GM23338 (cell line): Measurements from ENCODE around the gene SLA2. TPM values are rescaled to one million over a fixed set of nuclear protein-coding genes. Genes with fewer than 3 reads are reported as not detected.

Experiments used
- ATAC-seq: fragments of 200-7000 bp; cut with Tn5 transposase; 3 replicates; pipeline ENCODE4 v1.9.1; 2020
- DNase-seq: peaks from one replicate; pipeline ENCODE4 v3.0.0-alpha.2; 2015; ENCODE audit warnings: low spot score
- H2AFZ ChIP-seq: fragments of 200-600 bp; sonication (generic); 2 replicates; pipeline ENCODE4 v1.8.0; 2016; ENCODE audit warnings: antibody characterized with exemption, mild to moderate bottlenecking, moderate library complexity
- H3F3A ChIP-seq: fragments of 200-600 bp; sonication (generic); replicated peaks from 2 replicates; pipeline ENCODE4 v1.8.0; 2017; ENCODE audit warnings: antibody characterized with exemption, mixed run types, low read depth
- H3K27ac ChIP-seq: fragments of 200-600 bp; sonication (generic); 2 replicates; pipeline ENCODE4 v1.6.1; 2016; ENCODE audit warnings: low read depth
- H3K27me3 ChIP-seq: fragments of 200-600 bp; sonication (generic); 2 replicates; pipeline ENCODE4 v1.8.0; 2016; ENCODE audit warnings: mild to moderate bottlenecking, mixed run types, moderate library complexity; ENCODE audit not compliant: insufficient read depth
- H3K36me3 ChIP-seq: fragments of 200-600 bp; sonication (generic); 2 replicates; pipeline ENCODE4 v1.8.0; 2016; ENCODE audit warnings: mild to moderate bottlenecking; ENCODE audit not compliant: insufficient read depth
- H3K4me1 ChIP-seq: fragments of 200-600 bp; sonication (generic); 2 replicates; pipeline ENCODE4 v1.8.0; 2016; ENCODE audit warnings: mild to moderate bottlenecking, moderate library complexity; ENCODE audit not compliant: insufficient read depth
- H3K4me2 ChIP-seq: fragments of 200-600 bp; sonication (generic); 2 replicates; pipeline ENCODE4 v1.7.1; 2017; ENCODE audit warnings: mixed run types
- H3K4me3 ChIP-seq: fragments of 200-600 bp; sonication (generic); 2 replicates; pipeline ENCODE4 v1.6.1; 2016; ENCODE audit warnings: mixed run types
- H3K79me2 ChIP-seq: fragments of 200-600 bp; sonication (generic); replicated peaks from 2 replicates; pipeline ENCODE4 v1.8.0; 2017; ENCODE audit warnings: mild to moderate bottlenecking; ENCODE audit not compliant: insufficient read depth
- H3K9me2 ChIP-seq: fragments of 200-600 bp; sonication (generic); 2 replicates; pipeline ENCODE4 v1.8.0; 2017; ENCODE audit not compliant: insufficient read depth
- H4K20me1 ChIP-seq: fragments of 200-600 bp; sonication (generic); replicated peaks from 2 replicates; pipeline ENCODE4 v1.8.0; 2017; ENCODE audit warnings: mild to moderate bottlenecking; ENCODE audit not compliant: insufficient read depth
- H3K27ac Mint-ChIP-seq: 2 replicates; pipeline ENCODE4 v1.8.0; 2020; ENCODE audit warnings: inconsistent platforms, mild to moderate bottlenecking, moderate library complexity, mixed read lengths
- H3K27me3 Mint-ChIP-seq: 3 replicates; pipeline ENCODE4 v1.8.0; 2022; ENCODE audit warnings: low read depth, mild to moderate bottlenecking, moderate library complexity, mixed read lengths, inconsistent platforms; ENCODE audit not compliant: insufficient read depth, poor library complexity
- H3K36me3 Mint-ChIP-seq: 3 replicates; pipeline ENCODE4 v1.8.0; 2021; ENCODE audit warnings: low read depth, mild to moderate bottlenecking, inconsistent platforms, moderate library complexity, mixed read lengths
- H3K4me1 Mint-ChIP-seq: 3 replicates; pipeline ENCODE4 v1.8.0; 2020; ENCODE audit warnings: mild to moderate bottlenecking, inconsistent platforms, mixed read lengths
- H3K4me3 Mint-ChIP-seq: 3 replicates; pipeline ENCODE4 v1.8.0; 2021; ENCODE audit warnings: moderate library complexity, mild to moderate bottlenecking, inconsistent platforms, mixed read lengths
- H3K9me3 Mint-ChIP-seq: 3 replicates; pipeline ENCODE4 v1.8.0; 2020; ENCODE audit warnings: moderate library complexity, mild to moderate bottlenecking, inconsistent platforms, mixed read lengths
- CREB1 ChIP-seq: fragments of 250-450 bp; sonication (Bioruptor Pico); IDR thresholded peaks from 2 replicates; pipeline ENCODE4 v1.5.0; 2020; ENCODE audit warnings: low read depth, mild to moderate bottlenecking, moderate library complexity
- ETS1 ChIP-seq: IDR thresholded peaks from 2 replicates; pipeline ENCODE4 v1.6.1; 2016; ENCODE audit warnings: antibody characterized with exemption
- REST ChIP-seq: IDR thresholded peaks from one replicate; pipeline ENCODE4 v1.6.1; 2018; ENCODE audit warnings: antibody characterized with exemption; ENCODE audit not compliant: unreplicated experiment
- ZNF462 ChIP-seq: fragments of 250-450 bp; sonication (Bioruptor Pico); IDR thresholded peaks from 2 replicates; pipeline ENCODE4 v1.5.0; 2020; ENCODE audit warnings: mild to moderate bottlenecking, moderate library complexity
- polyA plus RNA-seq: library from polyadenylated mRNA; unstranded; fragments of >200 nt; fragmentation: Nextera tagmentation; extraction: Ambion mirVana; gene quantifications from 2 replicates; pipeline ENCODE4 v1.2.1, GENCODE V29; 2016
- total RNA-seq: library from RNA; depleted of rRNA; stranded (reverse); fragments of >200 nt; shearing (Covaris generic); gene quantifications from 2 replicates; pipeline ENCODE4 v1.2.3, GENCODE V29; 2014

Gene SLA2
- total and polyA plus RNA-seq, 2 experiments from 2014 or later = 0.18 TPM; not detected in 1

- no peak for TF ChIP-seq ZNF462
- TF ChIP-seq CREB1 (CRISPR knock-in tag) = no peak
- TF ChIP-seq ETS1 = no peak
Measured at GRCh38 chr20:36658300-36658699, 12.3 kb upstream of the SLA2 start (continued).

- peaks cover 4% of the 10 kb centered on the region for H3K27me3 Mint-ChIP-seq
Measured at GRCh38 chr20:36656733-36657132, 10.7 kb upstream of the SLA2 start.

More at GRCh38 chr20:36656733-36657132, 10.7 kb upstream of the SLA2 start:
- no peaks in the 10 kb centered on the region for H3K9me3 Mint-ChIP-seq
- no peaks in the 10 kb centered on the region; the same call in 1 of the 2 replicates for H3K36me3 ChIP-seq
- DNase-seq = no peak
- H3K27me3 ChIP-seq = no peaks in the 10 kb centered on the region
- no peak overlapping the region for H3K4me3 Mint-ChIP-seq
- no peak overlapping the region for H3K27ac ChIP-seq
- no peak overlapping the region for H3K4me3 ChIP-seq
- no peaks in the 10 kb centered on the region for H3K4me1 ChIP-seq
- H4K20me1 ChIP-seq = no peaks in the 10 kb centered on the region
- no peak for ATAC-seq
- no peaks in the 10 kb centered on the region for H3K79me2 ChIP-seq
- H3K36me3 Mint-ChIP-seq = peaks cover 4% of the 10 kb centered on the region; the same call in 1 of the 3 replicates
- no peaks in the 10 kb centered on the region for H3F3A ChIP-seq
- H2AFZ ChIP-seq = no peak overlapping the region
- no peak overlapping the region for H3K27ac Mint-ChIP-seq
- H3K9me2 ChIP-seq = no peaks in the 10 kb centered on the region
- H3K4me2 ChIP-seq = no peak overlapping the region
- H3K4me1 Mint-ChIP-seq = no peaks in the 10 kb centered on the region
- TF ChIP-seq REST (no peak), ZNF462 (no peak)
